ENCODE measurements around the gene RPL36AL.

GRCh38 chr14:49622022-49622607, 1.7 kb upstream of the RPL36AL start:
- TF ChIP-seq POLR2A (IDR thresholded peaks at IDR 0.05) (no peak), CTCF (IDR thresholded peaks at IDR 0.05) (no peak)

Measured in testis (tissue), 2 donors.